Non-pigmented ciliary epithelial cell (primary cell): ENCODE results near the gene ELMO1.

Source experiments
- DNase-seq: peaks from one replicate; pipeline ENCODE4 v3.0.0-alpha.2; 2010; ENCODE audit warnings: low read depth

Gene ELMO1

GRCh38 chr7:37048674-37049073 lies 400.0 kb downstream of the ELMO1 start:
- no peak for DNase-seq

GRCh38 chr7:37047260-37047659 lies 401.4 kb downstream of the ELMO1 start:
- DNase-seq = no peak

GRCh38 chr7:37046531-37047079 lies 402.1 kb downstream of the ELMO1 start:
- no peak for DNase-seq

GRCh38 chr7:37045681-37046179 lies 402.9 kb downstream of the ELMO1 start:
- no peak for DNase-seq

- DNase-seq = no peak
Observed at GRCh38 chr7:37041461-37041860, 407.2 kb downstream of the ELMO1 start.

- DNase-seq = no peak
Observed at GRCh38 chr7:37040330-37040729, 408.3 kb downstream of the ELMO1 start.

GRCh38 chr7:37039131-37039749 lies 409.4 kb downstream of the ELMO1 start:
- no peak for DNase-seq

GRCh38 chr7:37038706-37039105 lies 410.0 kb downstream of the ELMO1 start:
- no peak for DNase-seq

- DNase-seq = no peak
Observed at GRCh38 chr7:37037286-37037685, 411.4 kb downstream of the ELMO1 start.

- DNase-seq = no peak
Observed at GRCh38 chr7:37035631-37036030, 413.0 kb downstream of the ELMO1 start.

- DNase-seq = no peak
Observed at GRCh38 chr7:37033141-37033540, 415.5 kb downstream of the ELMO1 start.

- DNase-seq = no peak
Observed at GRCh38 chr7:37032258-37032601, 416.4 kb downstream of the ELMO1 start.

GRCh38 chr7:37031571-37032257 lies 416.9 kb downstream of the ELMO1 start:
- peak; percentile 99 for DNase-seq

- DNase-seq = no peak
Observed at GRCh38 chr7:37028909-37029440, 419.7 kb downstream of the ELMO1 start.

GRCh38 chr7:37027557-37028341 lies 420.9 kb downstream of the ELMO1 start:
- no peak for DNase-seq

GRCh38 chr7:37027104-37027503 lies 421.6 kb downstream of the ELMO1 start:
- no peak for DNase-seq

GRCh38 chr7:37018954-37019353 lies 429.7 kb downstream of the ELMO1 start:
- no peak for DNase-seq

- no peak for DNase-seq
Observed at GRCh38 chr7:37016064-37016878, 432.4 kb downstream of the ELMO1 start.

GRCh38 chr7:37015353-37016034 lies 433.2 kb downstream of the ELMO1 start:
- DNase-seq = no peak

- DNase-seq = no peak
Observed at GRCh38 chr7:37013771-37014170, 434.9 kb downstream of the ELMO1 start.
